Activated CD8-positive, alpha-beta T cell treated with anti-CD3 and anti-CD28 coated beads, Interleukin-2, amount 10 ng/mL, durations not matched to agents 7 days and 5 days (primary cell): ENCODE measurements around the gene TAF11L2. TPM values are rescaled to one million over a fixed set of nuclear protein-coding genes. Genes with fewer than 3 reads are reported as not detected.
"Not testable (repeated sequence)": the region's sequence is repeated elsewhere in the genome, so short reads cannot be mapped to it uniquely, and the experiment has no call there.

ENCODE experiments used
- ATAC-seq: fragments of 150-1000 bp; cut with Tn5 transposase; one replicate; pipeline ENCODE4 v1.10.0; 2021; ENCODE audit warnings: moderate library complexity
- CTCF ChIA-PET: fragments of 350-600 bp; sonication (Branson Sonifier 250); formaldehyde crosslinking; loops from one replicate; lab custom pipeline; 2021; ENCODE audit warnings: antibody characterized with exemption; lab: Charles Lee
- POLR2A ChIA-PET: fragments of 350-600 bp; sonication (Branson Sonifier 250); formaldehyde crosslinking; loops from one replicate; lab custom pipeline; 2021; ENCODE audit warnings: antibody characterized with exemption; lab: Charles Lee
- DNase-seq: peaks from one replicate; pipeline ENCODE4 v3.0.0-alpha.2; 2020
- H3K27ac Mint-ChIP-seq: one replicate; pipeline ENCODE4 v1.8.0; 2021; ENCODE audit warnings: mild to moderate bottlenecking, mixed read lengths
- H3K27me3 Mint-ChIP-seq: one replicate; pipeline ENCODE4 v1.8.0; 2021; ENCODE audit warnings: low read depth, mixed read lengths
- H3K36me3 Mint-ChIP-seq: one replicate; pipeline ENCODE4 v1.8.0; 2021; ENCODE audit warnings: low read depth, mixed read lengths
- H3K4me1 Mint-ChIP-seq: one replicate; pipeline ENCODE4 v1.8.0; 2021; ENCODE audit warnings: low read depth, mixed read lengths
- H3K4me3 Mint-ChIP-seq: one replicate; pipeline ENCODE4 v1.8.0; 2021; ENCODE audit warnings: mild to moderate bottlenecking, mixed read lengths
- H3K9me3 Mint-ChIP-seq: one replicate; pipeline ENCODE4 v1.8.0; 2022; ENCODE audit warnings: mixed read lengths; ENCODE audit not compliant: insufficient read depth
- total RNA-seq, 2 experiments: library from RNA; stranded (reverse); gene quantifications; one replicate each; pipeline ENCODE4 v1.2.3, GENCODE V29; 2021

Gene TAF11L2
- total RNA-seq, 2 experiments from 2014 or later, result not detected

DNA sequence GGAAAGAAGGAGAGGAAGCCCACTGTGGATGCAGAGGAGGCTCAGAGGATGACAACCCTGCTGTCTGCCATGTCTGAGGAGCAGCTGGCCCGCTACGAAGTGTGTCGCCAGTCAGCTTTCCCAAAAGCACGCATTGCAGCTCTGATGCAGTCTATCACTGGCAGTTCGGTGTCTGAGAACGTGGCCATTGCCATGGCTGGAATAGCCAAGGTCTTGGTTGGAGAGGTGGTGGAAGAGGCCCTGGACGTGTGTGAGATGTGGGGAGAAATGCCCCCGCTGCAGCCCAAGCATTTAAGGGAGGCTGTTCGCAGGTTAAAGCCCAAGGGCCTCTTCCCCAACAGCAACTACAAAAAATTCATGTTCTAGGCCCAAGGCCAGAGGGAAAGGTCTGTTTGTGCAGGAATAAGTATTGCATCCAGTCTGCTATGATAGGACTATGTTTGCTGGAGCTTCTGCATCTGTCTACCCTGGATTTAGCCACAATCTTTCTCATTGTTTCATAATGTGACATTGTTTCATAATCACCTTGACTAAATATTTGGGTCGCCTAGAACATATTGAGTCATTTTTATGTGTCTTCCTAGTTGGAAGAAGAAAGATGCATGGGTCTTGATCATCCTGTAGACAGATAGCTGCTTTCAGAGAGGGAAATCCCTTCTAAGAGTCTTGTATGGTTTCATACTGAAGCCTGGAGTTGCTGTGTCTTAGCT lies 11.4 kb upstream of the TAF11L2 start:
- H3K27ac Mint-ChIP-seq, H3K36me3 Mint-ChIP-seq, POLR2A ChIA-PET, DNase-seq, H3K4me3 Mint-ChIP-seq, ATAC-seq, H3K4me1 Mint-ChIP-seq, H3K27me3 Mint-ChIP-seq, CTCF ChIA-PET: not testable (repeated sequence)
- H3K9me3 Mint-ChIP-seq, result peaks cover 10% of the 10 kb centered on the region

DNA sequence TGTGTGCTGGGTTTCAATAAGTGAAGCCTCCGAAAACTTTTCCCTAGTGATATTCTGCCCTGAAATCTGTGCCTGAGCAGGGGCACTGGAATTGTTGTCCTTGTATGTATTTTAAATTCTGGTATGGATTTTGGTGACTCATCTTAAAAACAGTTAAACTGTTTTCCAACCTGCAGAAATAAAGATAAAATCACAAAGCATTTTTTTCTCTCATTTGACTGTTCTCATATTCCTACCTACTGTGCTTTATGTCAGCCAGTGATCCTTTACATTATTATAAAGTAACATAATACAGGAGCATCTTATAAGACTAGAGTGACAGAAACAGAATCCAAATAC lies 10.9 kb upstream of the TAF11L2 start:
- no peak overlapping the region for H3K4me3 Mint-ChIP-seq
- H3K36me3 Mint-ChIP-seq, result no peaks in the 10 kb centered on the region
- ChIA-PET CTCF (no interaction called here), POLR2A (no interaction called here)
- no peaks in the 10 kb centered on the region for H3K27me3 Mint-ChIP-seq
- H3K9me3 Mint-ChIP-seq, result peaks cover 10% of the 10 kb centered on the region
- no peak overlapping the region for H3K27ac Mint-ChIP-seq
- ATAC-seq (no peak), DNase-seq (no peak)
- no peaks in the 10 kb centered on the region for H3K4me1 Mint-ChIP-seq

DNA sequence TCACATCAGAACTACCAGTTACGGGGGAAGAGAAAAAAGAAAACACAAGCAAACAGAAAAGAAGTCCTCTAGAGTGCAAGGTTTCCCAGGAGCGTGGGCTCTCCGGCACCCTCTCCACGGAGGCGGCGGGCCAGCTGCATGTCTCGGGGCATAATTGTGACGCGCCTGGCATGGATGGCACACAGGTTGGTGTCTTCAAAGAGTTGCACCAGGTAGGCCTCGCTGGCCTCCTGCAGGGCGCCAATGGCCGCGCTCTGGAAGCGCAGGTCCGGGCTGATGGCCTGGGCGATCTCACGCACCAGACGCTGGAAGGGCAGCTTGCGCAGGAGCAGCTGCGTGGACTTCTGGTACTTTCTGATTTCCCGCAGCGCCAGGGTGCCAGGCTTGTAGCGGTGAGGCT lies 6.8 kb upstream of the TAF11L2 start:
- CTCF ChIA-PET, H3K9me3 Mint-ChIP-seq, ATAC-seq, DNase-seq, H3K27me3 Mint-ChIP-seq, H3K4me1 Mint-ChIP-seq, POLR2A ChIA-PET, H3K27ac Mint-ChIP-seq, H3K36me3 Mint-ChIP-seq, H3K4me3 Mint-ChIP-seq: not testable (repeated sequence)

DNA sequence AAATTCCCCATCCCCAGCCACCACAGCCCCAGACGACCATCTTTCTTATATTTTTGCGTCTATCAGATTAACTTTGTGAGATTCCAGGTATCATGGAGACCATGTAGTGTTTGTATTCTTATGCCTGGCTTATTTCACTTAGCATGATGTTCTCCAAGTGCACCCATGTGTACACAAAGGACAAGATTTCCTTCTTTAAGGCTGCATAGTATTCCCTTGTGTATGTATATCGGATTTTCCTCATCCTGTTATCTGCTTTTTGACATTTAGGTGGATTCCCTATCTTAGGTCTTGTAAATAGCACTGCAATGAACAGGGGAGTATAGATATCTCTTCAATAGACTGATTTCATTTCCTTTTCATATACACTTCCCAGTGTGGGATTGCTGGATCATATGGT lies 5.3 kb upstream of the TAF11L2 start:
- CTCF ChIA-PET, result no interaction called here
- POLR2A ChIA-PET, result no interaction called here
- ATAC-seq (no peak), DNase-seq (no peak)
- H3K4me3 Mint-ChIP-seq, result no peak overlapping the region
- no peaks in the 10 kb centered on the region for H3K4me1 Mint-ChIP-seq
- H3K27ac Mint-ChIP-seq, result no peak overlapping the region
- peaks cover 7% of the 10 kb centered on the region for H3K9me3 Mint-ChIP-seq
- no peaks in the 10 kb centered on the region for H3K27me3 Mint-ChIP-seq
- H3K36me3 Mint-ChIP-seq, result no peaks in the 10 kb centered on the region

DNA sequence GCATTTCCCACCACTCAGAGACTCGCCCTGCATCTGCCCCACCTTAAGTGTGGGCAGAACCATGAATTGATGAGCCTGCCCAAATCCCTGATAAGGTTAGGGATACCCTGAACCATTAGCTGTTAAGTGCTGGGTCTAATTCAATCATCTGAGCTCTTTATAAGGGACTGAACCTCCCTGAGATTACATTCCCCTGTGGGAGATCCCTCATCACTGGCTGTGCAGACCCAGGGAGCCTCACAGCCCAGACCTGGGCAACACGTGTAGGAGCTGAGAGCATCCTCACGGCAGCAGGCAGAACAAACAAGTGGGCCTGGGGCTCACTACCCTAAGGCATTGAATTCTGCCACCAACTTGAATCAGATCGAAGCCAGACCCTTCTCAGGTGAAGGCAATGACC lies 585 bp upstream of the TAF11L2 start:
- Mint-ChIP-seq H3K36me3 (no peaks in the 10 kb centered on the region), H3K4me3 (no peak overlapping the region), H3K9me3 (peaks cover 7% of the 10 kb centered on the region), H3K4me1 (no peaks in the 10 kb centered on the region), H3K27me3 (no peaks in the 10 kb centered on the region), H3K27ac (no peak overlapping the region)
- no peak for ATAC-seq
- CTCF ChIA-PET, result no interaction called here
- POLR2A ChIA-PET, result no interaction called here
- no peak for DNase-seq

DNA sequence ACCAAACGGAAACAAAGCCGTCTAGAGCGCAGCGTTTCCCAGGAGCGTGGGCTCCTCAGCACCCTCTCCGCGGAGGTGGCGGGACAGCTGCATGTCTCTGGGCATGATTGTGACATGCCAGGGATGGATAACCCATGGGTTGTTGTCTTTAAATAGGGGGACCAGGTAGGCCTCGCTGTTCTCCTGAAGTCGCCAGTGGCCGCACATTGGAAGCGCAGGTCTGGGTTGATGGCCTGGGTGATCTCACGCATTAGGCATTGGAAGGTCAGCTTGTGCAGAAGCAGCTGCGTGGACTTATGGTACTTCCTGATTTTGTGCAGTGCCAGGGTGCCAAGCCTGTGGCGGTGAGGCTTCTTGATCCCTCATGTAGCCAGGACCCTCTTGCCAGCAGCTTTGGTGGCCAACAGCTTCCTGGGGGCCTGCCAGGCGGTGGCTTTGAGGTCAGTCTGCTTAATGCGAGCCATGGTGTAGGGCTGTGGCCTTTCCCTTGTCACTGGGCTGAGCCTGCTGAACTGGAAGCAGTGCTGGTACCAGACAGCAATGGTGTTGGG lies 13.8 kb downstream of the TAF11L2 start:
- CTCF ChIA-PET, result no interaction called here
- no peak for DNase-seq
- H3K36me3 Mint-ChIP-seq, result no peaks in the 10 kb centered on the region

DNA sequence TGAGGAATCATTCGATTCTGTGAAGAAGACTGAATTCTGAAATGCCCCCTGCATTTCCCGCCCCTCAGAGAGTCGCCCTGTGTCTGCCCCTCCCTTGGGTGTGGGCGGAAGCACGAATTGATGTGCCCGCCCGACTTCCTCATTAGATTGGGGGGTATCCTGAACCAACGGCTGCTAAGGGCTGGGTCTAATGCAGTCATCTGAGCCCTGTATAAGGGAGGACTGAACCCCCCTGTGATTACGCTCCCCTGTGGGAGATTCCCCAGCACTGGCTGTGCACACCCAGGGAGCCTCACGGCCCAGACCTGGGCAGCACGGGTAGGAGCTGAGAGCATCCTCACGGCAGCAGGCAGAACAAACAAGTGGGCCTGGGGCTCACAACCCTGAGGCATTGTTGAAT lies 19.5 kb downstream of the TAF11L2 start:
- peak; percentile 20 for DNase-seq
- POLR2A ChIA-PET, result not testable (repeated sequence)

More for the DNA sequence above, 13.8 kb downstream of the TAF11L2 start:
- Mint-ChIP-seq H3K27ac (no peak overlapping the region), H3K9me3 (peaks cover 2% of the 10 kb centered on the region), H3K4me3 (no peak overlapping the region), H3K4me1 (no peaks in the 10 kb centered on the region), H3K27me3 (no peaks in the 10 kb centered on the region)
- no peak for ATAC-seq
- POLR2A ChIA-PET, result no interaction called here

DNA sequence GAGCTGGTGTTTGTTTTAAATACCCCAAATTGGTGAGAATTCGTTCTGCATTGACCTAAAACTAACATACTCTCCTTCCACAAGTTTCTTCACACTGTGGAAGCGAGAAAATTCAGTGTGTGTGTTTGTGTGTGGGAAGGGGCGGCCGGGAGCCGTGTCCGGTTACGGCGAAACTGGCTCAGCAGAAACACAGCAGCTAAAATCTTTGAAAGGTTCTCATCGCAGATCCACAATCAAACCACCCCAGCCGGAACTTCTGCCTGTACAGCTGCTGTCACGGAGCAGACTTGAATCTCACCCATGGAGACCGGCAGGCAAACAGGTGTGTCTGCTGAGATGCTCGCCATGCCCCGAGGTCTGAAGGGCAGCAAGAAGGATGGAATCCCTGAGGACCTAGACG lies 20.0 kb downstream of the TAF11L2 start, which contains the start of gene TAF11L3:
TAF11L3 (plus strand) TSS at position 301 of the 400 bp plus-strand sequence.
- H3K4me1 Mint-ChIP-seq, CTCF ChIA-PET, H3K9me3 Mint-ChIP-seq, H3K27ac Mint-ChIP-seq, ATAC-seq, POLR2A ChIA-PET, H3K36me3 Mint-ChIP-seq, H3K27me3 Mint-ChIP-seq, DNase-seq, H3K4me3 Mint-ChIP-seq: not testable (repeated sequence)

More for the DNA sequence above, 19.5 kb downstream of the TAF11L2 start:
- H3K4me3 Mint-ChIP-seq, CTCF ChIA-PET, H3K27me3 Mint-ChIP-seq, ATAC-seq, H3K27ac Mint-ChIP-seq, H3K9me3 Mint-ChIP-seq, H3K36me3 Mint-ChIP-seq, H3K4me1 Mint-ChIP-seq: not testable (repeated sequence)

DNA sequence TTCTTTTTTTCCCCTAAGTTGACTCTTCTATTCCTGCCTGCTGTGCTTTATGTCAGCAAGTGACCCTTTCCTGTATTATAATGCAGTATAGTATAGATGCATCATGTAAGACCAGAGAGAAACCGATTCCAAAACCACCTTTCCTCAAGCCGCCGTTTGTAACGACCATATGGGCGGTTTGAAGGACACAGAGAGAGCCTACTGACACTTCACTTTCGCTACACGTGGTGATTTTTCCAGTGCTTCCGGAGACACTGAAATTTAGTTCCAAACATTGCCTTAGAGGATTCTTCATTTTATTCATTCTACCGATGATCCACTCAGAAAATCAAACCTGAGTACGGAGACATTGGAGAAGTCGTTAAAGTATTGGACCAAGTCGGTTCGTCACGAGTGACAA lies 21.5 kb downstream of the TAF11L2 start:
- H3K27me3 Mint-ChIP-seq, H3K9me3 Mint-ChIP-seq, ATAC-seq, H3K4me3 Mint-ChIP-seq, H3K4me1 Mint-ChIP-seq, CTCF ChIA-PET, POLR2A ChIA-PET, H3K27ac Mint-ChIP-seq, H3K36me3 Mint-ChIP-seq: not testable (repeated sequence)
- peak; percentile 21 for DNase-seq

DNA sequence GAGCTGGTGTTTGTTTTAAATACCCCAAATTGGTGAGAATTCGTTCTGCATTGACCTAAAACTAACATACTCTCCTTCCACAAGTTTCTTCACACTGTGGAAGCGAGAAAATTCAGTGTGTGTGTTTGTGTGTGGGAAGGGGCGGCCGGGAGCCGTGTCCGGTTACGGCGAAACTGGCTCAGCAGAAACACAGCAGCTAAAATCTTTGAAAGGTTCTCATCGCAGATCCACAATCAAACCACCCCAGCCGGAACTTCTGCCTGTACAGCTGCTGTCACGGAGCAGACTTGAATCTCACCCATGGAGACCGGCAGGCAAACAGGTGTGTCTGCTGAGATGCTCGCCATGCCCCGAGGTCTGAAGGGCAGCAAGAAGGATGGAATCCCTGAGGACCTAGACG lies 23.5 kb downstream of the TAF11L2 start, which contains the start of gene TAF11L4:
TAF11L4 (plus strand) TSS at position 301 of the 400 bp plus-strand sequence.
- POLR2A ChIA-PET, H3K27ac Mint-ChIP-seq, ATAC-seq, H3K9me3 Mint-ChIP-seq, CTCF ChIA-PET, H3K36me3 Mint-ChIP-seq, DNase-seq, H3K27me3 Mint-ChIP-seq, H3K4me3 Mint-ChIP-seq, H3K4me1 Mint-ChIP-seq: not testable (repeated sequence)

DNA sequence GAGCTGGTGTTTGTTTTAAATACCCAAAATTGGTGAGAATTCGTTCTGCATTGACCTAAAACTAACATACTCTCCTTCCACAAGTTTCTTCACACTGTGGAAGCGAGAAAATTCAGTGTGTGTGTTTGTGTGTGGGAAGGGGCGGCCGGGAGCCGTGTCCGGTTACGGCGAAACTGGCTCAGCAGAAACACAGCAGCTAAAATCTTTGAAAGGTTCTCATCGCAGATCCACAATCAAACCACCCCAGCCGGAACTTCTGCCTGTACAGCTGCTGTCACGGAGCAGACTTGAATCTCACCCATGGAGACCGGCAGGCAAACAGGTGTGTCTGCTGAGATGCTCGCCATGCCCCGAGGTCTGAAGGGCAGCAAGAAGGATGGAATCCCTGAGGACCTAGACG lies 26.9 kb downstream of the TAF11L2 start, which contains the start of gene TAF11L5:
TAF11L5 (plus strand) TSS at position 301 of the 400 bp plus-strand sequence.
- CTCF ChIA-PET, H3K27me3 Mint-ChIP-seq, ATAC-seq, DNase-seq, POLR2A ChIA-PET, H3K4me1 Mint-ChIP-seq, H3K4me3 Mint-ChIP-seq, H3K36me3 Mint-ChIP-seq, H3K27ac Mint-ChIP-seq, H3K9me3 Mint-ChIP-seq: not testable (repeated sequence)

DNA sequence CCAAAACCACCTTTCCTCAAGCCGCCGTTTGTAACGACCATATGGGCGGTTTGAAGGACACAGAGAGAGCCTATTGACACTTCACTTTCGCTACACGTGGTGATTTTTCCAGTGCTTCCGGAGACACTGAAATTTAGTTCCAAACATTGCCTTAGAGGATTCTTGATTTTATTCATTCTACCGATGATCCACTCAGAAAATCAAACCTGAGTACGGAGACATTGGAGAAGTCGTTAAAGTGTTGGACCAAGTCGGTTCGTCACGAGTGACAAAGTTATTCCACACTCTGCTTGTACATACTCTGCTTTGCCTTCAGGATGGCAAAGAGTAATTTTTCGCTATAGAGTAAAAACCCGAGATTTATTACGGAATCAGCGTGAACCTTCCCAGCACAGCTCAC lies 28.5 kb downstream of the TAF11L2 start:
- H3K27ac Mint-ChIP-seq, POLR2A ChIA-PET, H3K27me3 Mint-ChIP-seq, H3K4me3 Mint-ChIP-seq, H3K4me1 Mint-ChIP-seq, CTCF ChIA-PET, H3K9me3 Mint-ChIP-seq, H3K36me3 Mint-ChIP-seq, ATAC-seq: not testable (repeated sequence)
- DNase-seq, result peak; percentile 43
